WTC11 (cell line): Measurements from ENCODE around the gene KCNG4. TPM values are rescaled to one million over a fixed set of nuclear protein-coding genes. Genes with fewer than 3 reads are reported as not detected.

Experiments used
- ATAC-seq: fragments of 200-7000 bp; cut with Tn5 transposase; 2 replicates; pipeline ENCODE4 v1.10.0; 2021; ENCODE audit warnings: mild to moderate bottlenecking, moderate library complexity
- CTCF ChIA-PET: fragments of 300-600 bp; sonication (Branson Sonifier 250); formaldehyde crosslinking; loops from one replicate; lab custom pipeline; 2021; ENCODE audit warnings: antibody characterized with exemption; lab: Charles Lee
- POLR2A ChIA-PET: fragments of 350-600 bp; sonication (Branson Sonifier 250); formaldehyde crosslinking; loops from one replicate; lab custom pipeline; 2021; ENCODE audit warnings: antibody characterized with exemption; lab: Charles Lee
- DNase-seq: peaks from one replicate; pipeline ENCODE4 v3.0.0; 2021; ENCODE audit warnings: low spot score
- H3K27ac Mint-ChIP-seq: 2 replicates; pipeline ENCODE4 v1.8.0; 2021; ENCODE audit warnings: mixed read lengths
- H3K27me3 Mint-ChIP-seq: 2 replicates; pipeline ENCODE4 v1.8.0; 2021; ENCODE audit warnings: low read depth, mild to moderate bottlenecking, moderate library complexity, mixed read lengths
- H3K36me3 Mint-ChIP-seq: 2 replicates; pipeline ENCODE4 v1.8.0; 2021; ENCODE audit warnings: mixed read lengths
- H3K4me1 Mint-ChIP-seq: 2 replicates; pipeline ENCODE4 v1.8.0; 2022; ENCODE audit warnings: mixed read lengths
- H3K4me3 Mint-ChIP-seq: 2 replicates; pipeline ENCODE4 v1.8.0; 2021; ENCODE audit warnings: mild to moderate bottlenecking, moderate library complexity, mixed read lengths
- H3K9me3 Mint-ChIP-seq: 2 replicates; pipeline ENCODE4 v1.8.0; 2021; ENCODE audit warnings: mixed read lengths
- GTF2I ChIP-seq: fragments of 250-450 bp; sonication (Bioruptor Pico); conservative IDR thresholded peaks from 2 replicates; pipeline ENCODE4 v1.4.0; 2021; ENCODE audit warnings: mild to moderate bottlenecking
- MXD4 ChIP-seq: fragments of 250-450 bp; sonication (Bioruptor Pico); IDR thresholded peaks from 2 replicates; pipeline ENCODE4 v1.8.0; 2021; ENCODE audit warnings: mild to moderate bottlenecking, moderate library complexity, borderline replicate concordance
- RELA ChIP-seq: sonication (generic); formaldehyde crosslinking; IDR thresholded peaks from 2 replicates; pipeline ENCODE4 v1.8.1; 2022; ENCODE audit warnings: missing genetic modification reagents, mild to moderate bottlenecking, borderline replicate concordance
- RORB ChIP-seq: fragments of 250-450 bp; sonication (Bioruptor Pico); IDR thresholded peaks from 2 replicates; pipeline ENCODE4 v1.9.0; 2021; ENCODE audit warnings: mild to moderate bottlenecking
- ZNF138 ChIP-seq: sonication (generic); formaldehyde crosslinking; conservative IDR thresholded peaks from 2 replicates; pipeline ENCODE4 v1.8.1; 2022; ENCODE audit warnings: mild to moderate bottlenecking, moderate library complexity, missing genetic modification reagents
- ZNF219 ChIP-seq: sonication (generic); formaldehyde crosslinking; IDR thresholded peaks from 2 replicates; pipeline ENCODE4 v1.8.0; 2023; ENCODE audit warnings: missing genetic modification reagents, mild to moderate bottlenecking, borderline replicate concordance
- ZNF263 ChIP-seq: sonication (generic); formaldehyde crosslinking; IDR thresholded peaks from 2 replicates; pipeline ENCODE4 v1.8.1; 2022; ENCODE audit warnings: low read depth, mild to moderate bottlenecking, moderate library complexity, missing genetic modification reagents
- total RNA-seq: library from RNA; stranded (reverse); gene quantifications from 3 replicates; pipeline ENCODE4 v1.2.3, GENCODE V29; 2021
- TF ChIP-seq, protein P1 (sequence below): sonication (generic); formaldehyde crosslinking; IDR thresholded peaks from 2 replicates; pipeline ENCODE4 v1.8.1; 2023; ENCODE audit warnings: mild to moderate bottlenecking, missing genetic modification reagents, borderline replicate concordance
- TF ChIP-seq, protein P2 (sequence below): fragments of 250-450 bp; sonication (Bioruptor Pico); IDR thresholded peaks from 2 replicates; pipeline ENCODE4 v1.8.0; 2021; ENCODE audit warnings: mild to moderate bottlenecking
- TF ChIP-seq, protein P3 (sequence below): sonication (generic); formaldehyde crosslinking; IDR thresholded peaks from 2 replicates; pipeline ENCODE4 v1.8.1; 2023; ENCODE audit warnings: mild to moderate bottlenecking, missing genetic modification reagents, moderate library complexity
- TF ChIP-seq, protein P4 (sequence below): sonication (generic); formaldehyde crosslinking; IDR thresholded peaks from 2 replicates; pipeline ENCODE4 v1.8.0; 2023; ENCODE audit warnings: missing genetic modification reagents, mild to moderate bottlenecking, borderline replicate concordance
- TF ChIP-seq, protein P5 (sequence below): fragments of 250-450 bp; sonication (Bioruptor Pico); IDR thresholded peaks from 2 replicates; pipeline ENCODE4 v1.9.0; 2021; ENCODE audit warnings: mild to moderate bottlenecking
- TF ChIP-seq, protein P6 (sequence below): sonication (generic); formaldehyde crosslinking; IDR thresholded peaks from 2 replicates; pipeline ENCODE4 v1.8.0; 2023; ENCODE audit warnings: mild to moderate bottlenecking, missing genetic modification reagents

Gene KCNG4
- total RNA-seq, 1 experiment from 2014 or later, result not detected

DNA sequence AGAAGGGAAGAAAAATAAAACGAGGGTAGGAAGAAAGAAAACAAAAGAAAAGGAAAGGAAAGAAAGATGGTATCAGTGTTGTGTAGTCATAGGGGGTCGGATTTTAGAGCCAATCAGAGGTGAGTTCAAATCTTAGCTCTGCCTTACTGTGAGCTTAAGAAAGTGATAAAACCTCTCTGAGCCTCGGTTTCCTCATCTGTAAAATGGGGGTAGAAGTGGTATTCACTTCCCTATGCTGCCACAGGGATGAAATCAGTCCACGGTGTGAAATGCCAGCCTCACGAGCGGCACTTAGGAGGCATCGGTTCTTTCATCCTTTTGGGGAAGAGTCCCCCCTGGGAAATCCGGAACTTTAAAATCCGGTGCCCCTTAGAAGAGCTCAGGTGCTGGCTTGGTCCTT, 6.1 kb downstream of the KCNG4 start (continued):
- TF ChIP-seq, protein P1, sequence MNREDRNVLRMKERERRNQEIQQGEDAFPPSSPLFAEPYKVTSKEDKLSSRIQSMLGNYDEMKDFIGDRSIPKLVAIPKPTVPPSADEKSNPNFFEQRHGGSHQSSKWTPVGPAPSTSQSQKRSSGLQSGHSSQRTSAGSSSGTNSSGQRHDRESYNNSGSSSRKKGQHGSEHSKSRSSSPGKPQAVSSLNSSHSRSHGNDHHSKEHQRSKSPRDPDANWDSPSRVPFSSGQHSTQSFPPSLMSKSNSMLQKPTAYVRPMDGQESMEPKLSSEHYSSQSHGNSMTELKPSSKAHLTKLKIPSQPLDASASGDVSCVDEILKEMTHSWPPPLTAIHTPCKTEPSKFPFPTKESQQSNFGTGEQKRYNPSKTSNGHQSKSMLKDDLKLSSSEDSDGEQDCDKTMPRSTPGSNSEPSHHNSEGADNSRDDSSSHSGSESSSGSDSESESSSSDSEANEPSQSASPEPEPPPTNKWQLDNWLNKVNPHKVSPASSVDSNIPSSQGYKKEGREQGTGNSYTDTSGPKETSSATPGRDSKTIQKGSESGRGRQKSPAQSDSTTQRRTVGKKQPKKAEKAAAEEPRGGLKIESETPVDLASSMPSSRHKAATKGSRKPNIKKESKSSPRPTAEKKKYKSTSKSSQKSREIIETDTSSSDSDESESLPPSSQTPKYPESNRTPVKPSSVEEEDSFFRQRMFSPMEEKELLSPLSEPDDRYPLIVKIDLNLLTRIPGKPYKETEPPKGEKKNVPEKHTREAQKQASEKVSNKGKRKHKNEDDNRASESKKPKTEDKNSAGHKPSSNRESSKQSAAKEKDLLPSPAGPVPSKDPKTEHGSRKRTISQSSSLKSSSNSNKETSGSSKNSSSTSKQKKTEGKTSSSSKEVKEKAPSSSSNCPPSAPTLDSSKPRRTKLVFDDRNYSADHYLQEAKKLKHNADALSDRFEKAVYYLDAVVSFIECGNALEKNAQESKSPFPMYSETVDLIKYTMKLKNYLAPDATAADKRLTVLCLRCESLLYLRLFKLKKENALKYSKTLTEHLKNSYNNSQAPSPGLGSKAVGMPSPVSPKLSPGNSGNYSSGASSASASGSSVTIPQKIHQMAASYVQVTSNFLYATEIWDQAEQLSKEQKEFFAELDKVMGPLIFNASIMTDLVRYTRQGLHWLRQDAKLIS, result no peak
- no peak for TF ChIP-seq ZNF219
- no peak for TF ChIP-seq ZNF263 (CRISPR knock-in tag)
- no peak for TF ChIP-seq RELA (CRISPR knock-in tag)

DNA sequence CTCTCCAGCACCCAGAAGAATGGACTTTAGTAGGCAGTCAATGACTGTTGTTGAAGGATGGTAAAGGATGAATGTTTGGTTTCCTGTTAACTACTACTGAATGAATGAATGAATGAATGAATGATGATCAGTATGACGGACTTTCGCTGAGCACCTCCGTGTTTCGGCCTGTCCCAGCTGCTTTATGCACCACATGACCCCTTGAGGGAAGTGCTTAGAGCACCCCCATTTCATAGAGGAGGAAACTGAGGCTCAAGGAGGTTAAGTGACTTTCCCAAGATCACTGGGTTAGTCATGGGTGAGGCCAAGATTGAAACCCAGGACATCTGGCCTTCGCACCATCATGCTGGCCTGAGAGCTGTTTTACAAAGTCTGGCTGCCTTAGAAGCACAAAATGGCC, 6.8 kb downstream of the KCNG4 start:
- Mint-ChIP-seq H3K36me3 (no peaks in the 10 kb centered on the region), H3K9me3 (no peaks in the 10 kb centered on the region), H3K4me1 (peaks cover 7% of the 10 kb centered on the region), H3K27ac (no peak overlapping the region), H3K27me3 (no peaks in the 10 kb centered on the region; the same call in 1 of the 2 replicates), H3K4me3 (no peak overlapping the region)
- ATAC-seq, result no peak
- POLR2A ChIA-PET, result no interaction called here
- TF ChIP-seq MXD4 (no peak), RORB (CRISPR knock-in tag) (no peak), ZNF138 (CRISPR knock-in tag) (no peak)
- TF ChIP-seq, protein P2, sequence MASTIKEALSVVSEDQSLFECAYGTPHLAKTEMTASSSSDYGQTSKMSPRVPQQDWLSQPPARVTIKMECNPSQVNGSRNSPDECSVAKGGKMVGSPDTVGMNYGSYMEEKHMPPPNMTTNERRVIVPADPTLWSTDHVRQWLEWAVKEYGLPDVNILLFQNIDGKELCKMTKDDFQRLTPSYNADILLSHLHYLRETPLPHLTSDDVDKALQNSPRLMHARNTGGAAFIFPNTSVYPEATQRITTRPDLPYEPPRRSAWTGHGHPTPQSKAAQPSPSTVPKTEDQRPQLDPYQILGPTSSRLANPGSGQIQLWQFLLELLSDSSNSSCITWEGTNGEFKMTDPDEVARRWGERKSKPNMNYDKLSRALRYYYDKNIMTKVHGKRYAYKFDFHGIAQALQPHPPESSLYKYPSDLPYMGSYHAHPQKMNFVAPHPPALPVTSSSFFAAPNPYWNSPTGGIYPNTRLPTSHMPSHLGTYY (CRISPR knock-in tag), result no peak
- TF ChIP-seq, protein P3, sequence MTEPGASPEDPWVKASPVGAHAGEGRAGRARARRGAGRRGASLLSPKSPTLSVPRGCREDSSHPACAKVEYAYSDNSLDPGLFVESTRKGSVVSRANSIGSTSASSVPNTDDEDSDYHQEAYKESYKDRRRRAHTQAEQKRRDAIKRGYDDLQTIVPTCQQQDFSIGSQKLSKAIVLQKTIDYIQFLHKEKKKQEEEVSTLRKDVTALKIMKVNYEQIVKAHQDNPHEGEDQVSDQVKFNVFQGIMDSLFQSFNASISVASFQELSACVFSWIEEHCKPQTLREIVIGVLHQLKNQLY (CRISPR knock-in tag), result no peak
- TF ChIP-seq, protein P4, sequence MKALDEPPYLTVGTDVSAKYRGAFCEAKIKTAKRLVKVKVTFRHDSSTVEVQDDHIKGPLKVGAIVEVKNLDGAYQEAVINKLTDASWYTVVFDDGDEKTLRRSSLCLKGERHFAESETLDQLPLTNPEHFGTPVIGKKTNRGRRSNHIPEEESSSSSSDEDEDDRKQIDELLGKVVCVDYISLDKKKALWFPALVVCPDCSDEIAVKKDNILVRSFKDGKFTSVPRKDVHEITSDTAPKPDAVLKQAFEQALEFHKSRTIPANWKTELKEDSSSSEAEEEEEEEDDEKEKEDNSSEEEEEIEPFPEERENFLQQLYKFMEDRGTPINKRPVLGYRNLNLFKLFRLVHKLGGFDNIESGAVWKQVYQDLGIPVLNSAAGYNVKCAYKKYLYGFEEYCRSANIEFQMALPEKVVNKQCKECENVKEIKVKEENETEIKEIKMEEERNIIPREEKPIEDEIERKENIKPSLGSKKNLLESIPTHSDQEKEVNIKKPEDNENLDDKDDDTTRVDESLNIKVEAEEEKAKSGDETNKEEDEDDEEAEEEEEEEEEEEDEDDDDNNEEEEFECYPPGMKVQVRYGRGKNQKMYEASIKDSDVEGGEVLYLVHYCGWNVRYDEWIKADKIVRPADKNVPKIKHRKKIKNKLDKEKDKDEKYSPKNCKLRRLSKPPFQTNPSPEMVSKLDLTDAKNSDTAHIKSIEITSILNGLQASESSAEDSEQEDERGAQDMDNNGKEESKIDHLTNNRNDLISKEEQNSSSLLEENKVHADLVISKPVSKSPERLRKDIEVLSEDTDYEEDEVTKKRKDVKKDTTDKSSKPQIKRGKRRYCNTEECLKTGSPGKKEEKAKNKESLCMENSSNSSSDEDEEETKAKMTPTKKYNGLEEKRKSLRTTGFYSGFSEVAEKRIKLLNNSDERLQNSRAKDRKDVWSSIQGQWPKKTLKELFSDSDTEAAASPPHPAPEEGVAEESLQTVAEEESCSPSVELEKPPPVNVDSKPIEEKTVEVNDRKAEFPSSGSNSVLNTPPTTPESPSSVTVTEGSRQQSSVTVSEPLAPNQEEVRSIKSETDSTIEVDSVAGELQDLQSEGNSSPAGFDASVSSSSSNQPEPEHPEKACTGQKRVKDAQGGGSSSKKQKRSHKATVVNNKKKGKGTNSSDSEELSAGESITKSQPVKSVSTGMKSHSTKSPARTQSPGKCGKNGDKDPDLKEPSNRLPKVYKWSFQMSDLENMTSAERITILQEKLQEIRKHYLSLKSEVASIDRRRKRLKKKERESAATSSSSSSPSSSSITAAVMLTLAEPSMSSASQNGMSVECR (CRISPR knock-in tag), result no peak
- CTCF ChIA-PET, result interaction anchor here (0.9 to 1.5 kb wide), 2 partner anchors 75 to 76 kb away, joined by 4 to 5 read pairs; no protein-coding TSS in a partner anchor
- DNase-seq, result no peak

DNA sequence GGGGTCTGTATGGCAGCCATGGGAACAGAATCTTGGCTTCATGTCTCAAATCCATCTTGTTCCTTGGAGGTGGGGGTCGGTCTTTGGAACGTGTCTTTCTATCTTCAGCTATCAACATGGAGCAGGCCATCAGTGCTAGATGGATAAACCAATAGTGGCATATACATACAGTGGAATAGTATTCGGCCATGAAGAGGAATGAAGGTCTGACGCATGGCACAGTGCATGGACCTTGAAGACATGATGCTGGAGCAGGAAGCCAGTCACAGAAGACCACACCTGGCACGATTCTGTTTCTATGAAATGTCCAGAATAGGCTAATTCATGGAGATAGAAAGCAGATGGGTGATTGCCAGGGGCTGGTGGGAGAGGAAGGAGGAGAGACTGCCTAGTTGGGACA, 7.8 kb downstream of the KCNG4 start:
- no peak for DNase-seq
- Mint-ChIP-seq H3K27me3 (no peaks in the 10 kb centered on the region; the same call in 1 of the 2 replicates), H3K27ac (no peak overlapping the region), H3K9me3 (no peaks in the 10 kb centered on the region), H3K36me3 (no peaks in the 10 kb centered on the region), H3K4me1 (peaks cover 12% of the 10 kb centered on the region), H3K4me3 (no peak overlapping the region)
- ChIA-PET POLR2A (no interaction called here), CTCF (interaction anchor here (0.8 to 0.9 kb wide), 2 partner anchors 45 to 75 kb away, joined by 3 to 4 read pairs; no protein-coding TSS in a partner anchor)
- no peak for ATAC-seq
- no peak for TF ChIP-seq GTF2I (CRISPR knock-in tag)
- TF ChIP-seq, protein P5, sequence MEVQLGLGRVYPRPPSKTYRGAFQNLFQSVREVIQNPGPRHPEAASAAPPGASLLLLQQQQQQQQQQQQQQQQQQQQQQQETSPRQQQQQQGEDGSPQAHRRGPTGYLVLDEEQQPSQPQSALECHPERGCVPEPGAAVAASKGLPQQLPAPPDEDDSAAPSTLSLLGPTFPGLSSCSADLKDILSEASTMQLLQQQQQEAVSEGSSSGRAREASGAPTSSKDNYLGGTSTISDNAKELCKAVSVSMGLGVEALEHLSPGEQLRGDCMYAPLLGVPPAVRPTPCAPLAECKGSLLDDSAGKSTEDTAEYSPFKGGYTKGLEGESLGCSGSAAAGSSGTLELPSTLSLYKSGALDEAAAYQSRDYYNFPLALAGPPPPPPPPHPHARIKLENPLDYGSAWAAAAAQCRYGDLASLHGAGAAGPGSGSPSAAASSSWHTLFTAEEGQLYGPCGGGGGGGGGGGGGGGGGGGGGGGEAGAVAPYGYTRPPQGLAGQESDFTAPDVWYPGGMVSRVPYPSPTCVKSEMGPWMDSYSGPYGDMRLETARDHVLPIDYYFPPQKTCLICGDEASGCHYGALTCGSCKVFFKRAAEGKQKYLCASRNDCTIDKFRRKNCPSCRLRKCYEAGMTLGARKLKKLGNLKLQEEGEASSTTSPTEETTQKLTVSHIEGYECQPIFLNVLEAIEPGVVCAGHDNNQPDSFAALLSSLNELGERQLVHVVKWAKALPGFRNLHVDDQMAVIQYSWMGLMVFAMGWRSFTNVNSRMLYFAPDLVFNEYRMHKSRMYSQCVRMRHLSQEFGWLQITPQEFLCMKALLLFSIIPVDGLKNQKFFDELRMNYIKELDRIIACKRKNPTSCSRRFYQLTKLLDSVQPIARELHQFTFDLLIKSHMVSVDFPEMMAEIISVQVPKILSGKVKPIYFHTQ (CRISPR knock-in tag), result no peak
- TF ChIP-seq, protein P6, sequence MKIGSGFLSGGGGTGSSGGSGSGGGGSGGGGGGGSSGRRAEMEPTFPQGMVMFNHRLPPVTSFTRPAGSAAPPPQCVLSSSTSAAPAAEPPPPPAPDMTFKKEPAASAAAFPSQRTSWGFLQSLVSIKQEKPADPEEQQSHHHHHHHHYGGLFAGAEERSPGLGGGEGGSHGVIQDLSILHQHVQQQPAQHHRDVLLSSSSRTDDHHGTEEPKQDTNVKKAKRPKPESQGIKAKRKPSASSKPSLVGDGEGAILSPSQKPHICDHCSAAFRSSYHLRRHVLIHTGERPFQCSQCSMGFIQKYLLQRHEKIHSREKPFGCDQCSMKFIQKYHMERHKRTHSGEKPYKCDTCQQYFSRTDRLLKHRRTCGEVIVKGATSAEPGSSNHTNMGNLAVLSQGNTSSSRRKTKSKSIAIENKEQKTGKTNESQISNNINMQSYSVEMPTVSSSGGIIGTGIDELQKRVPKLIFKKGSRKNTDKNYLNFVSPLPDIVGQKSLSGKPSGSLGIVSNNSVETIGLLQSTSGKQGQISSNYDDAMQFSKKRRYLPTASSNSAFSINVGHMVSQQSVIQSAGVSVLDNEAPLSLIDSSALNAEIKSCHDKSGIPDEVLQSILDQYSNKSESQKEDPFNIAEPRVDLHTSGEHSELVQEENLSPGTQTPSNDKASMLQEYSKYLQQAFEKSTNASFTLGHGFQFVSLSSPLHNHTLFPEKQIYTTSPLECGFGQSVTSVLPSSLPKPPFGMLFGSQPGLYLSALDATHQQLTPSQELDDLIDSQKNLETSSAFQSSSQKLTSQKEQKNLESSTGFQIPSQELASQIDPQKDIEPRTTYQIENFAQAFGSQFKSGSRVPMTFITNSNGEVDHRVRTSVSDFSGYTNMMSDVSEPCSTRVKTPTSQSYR (CRISPR knock-in tag), result no peak
